Measurements from ENCODE around the gene NCOA7. TPM values are rescaled to one million over a fixed set of nuclear protein-coding genes. Genes with fewer than 3 reads are reported as not detected.
"Not testable (repeated sequence)": the region's sequence is repeated elsewhere in the genome, so short reads cannot be mapped to it uniquely, and the experiment has no call there.

NCOA7 gene
- total RNA-seq, 1 donor = 14.8 TPM

GRCh38 chr6:125846292-125847024 is 55.7 kb downstream of the NCOA7 start:
- H3K4me1 ChIP-seq (ENCODE audit: insufficient read depth, low read length) = peaks cover 15% of the 10 kb centered on the region
- H3K27me3 ChIP-seq (ENCODE audit: insufficient read depth, low read length) = no peaks in the 10 kb centered on the region
- no peaks in the 10 kb centered on the region for H3K9me3 ChIP-seq (ENCODE audit: low read depth, low read length)
- H3K4me3 ChIP-seq (ENCODE audit: low read length) = no peak overlapping the region

- not testable (repeated sequence) for H3K9me3 ChIP-seq (ENCODE audit: low read depth, low read length); H3K4me3 ChIP-seq (ENCODE audit: low read length); H3K27me3 ChIP-seq (ENCODE audit: insufficient read depth, low read length)
- peaks cover 14% of the 10 kb centered on the region for H3K4me1 ChIP-seq (ENCODE audit: insufficient read depth, low read length)
Observed at GRCh38 chr6:125848286-125848685, 57.5 kb downstream of the NCOA7 start.

- H3K27me3 ChIP-seq (ENCODE audit: insufficient read depth, low read length) = no peaks in the 10 kb centered on the region
- peaks cover 5% of the 10 kb centered on the region for H3K4me1 ChIP-seq (ENCODE audit: insufficient read depth, low read length)
- H3K9me3 ChIP-seq (ENCODE audit: low read depth, low read length) = no peaks in the 10 kb centered on the region
- H3K4me3 ChIP-seq (ENCODE audit: low read length) = no peak overlapping the region
Observed at GRCh38 chr6:125850361-125850760, 59.6 kb downstream of the NCOA7 start.

GRCh38 chr6:125852587-125852986 is 61.8 kb downstream of the NCOA7 start:
- Histone ChIP-seq H3K9me3 (ENCODE audit: low read depth, low read length) (no peaks in the 10 kb centered on the region), H3K4me3 (ENCODE audit: low read length) (no peak overlapping the region), H3K4me1 (ENCODE audit: insufficient read depth, low read length) (peaks cover 5% of the 10 kb centered on the region), H3K27me3 (ENCODE audit: insufficient read depth, low read length) (no peaks in the 10 kb centered on the region)

- Histone ChIP-seq H3K4me1 (ENCODE audit: insufficient read depth, low read length) (peaks cover 5% of the 10 kb centered on the region), H3K4me3 (ENCODE audit: low read length) (no peak overlapping the region), H3K9me3 (ENCODE audit: low read depth, low read length) (no peaks in the 10 kb centered on the region), H3K27me3 (ENCODE audit: insufficient read depth, low read length) (no peaks in the 10 kb centered on the region)
Observed at GRCh38 chr6:125853168-125853567, 62.4 kb downstream of the NCOA7 start.

GRCh38 chr6:125853756-125854155 is 63.0 kb downstream of the NCOA7 start:
- Histone ChIP-seq H3K4me3 (ENCODE audit: low read length) (no peak overlapping the region), H3K9me3 (ENCODE audit: low read depth, low read length) (no peaks in the 10 kb centered on the region)

GRCh38 chr6:125854355-125854754 is 63.6 kb downstream of the NCOA7 start:
- H3K4me3 ChIP-seq (ENCODE audit: low read length) = no peak overlapping the region
- H3K4me1 ChIP-seq (ENCODE audit: insufficient read depth, low read length) = peaks cover 5% of the 10 kb centered on the region
- no peaks in the 10 kb centered on the region for H3K27me3 ChIP-seq (ENCODE audit: insufficient read depth, low read length)
- H3K9me3 ChIP-seq (ENCODE audit: low read depth, low read length) = no peaks in the 10 kb centered on the region

More at GRCh38 chr6:125853756-125854155, 63.0 kb downstream of the NCOA7 start:
- no peaks in the 10 kb centered on the region for H3K27me3 ChIP-seq (ENCODE audit: insufficient read depth, low read length)
- H3K4me1 ChIP-seq (ENCODE audit: insufficient read depth, low read length) = peaks cover 5% of the 10 kb centered on the region

- Histone ChIP-seq H3K4me3 (ENCODE audit: low read length) (no peak overlapping the region), H3K4me1 (ENCODE audit: insufficient read depth, low read length) (peaks cover 5% of the 10 kb centered on the region), H3K27me3 (ENCODE audit: insufficient read depth, low read length) (no peaks in the 10 kb centered on the region), H3K9me3 (ENCODE audit: low read depth, low read length) (no peaks in the 10 kb centered on the region)
Observed at GRCh38 chr6:125855783-125856182, 65.0 kb downstream of the NCOA7 start.

GRCh38 chr6:125857846-125858245 is 67.1 kb downstream of the NCOA7 start:
- H3K27me3 ChIP-seq (ENCODE audit: insufficient read depth, low read length) = no peaks in the 10 kb centered on the region
- H3K4me3 ChIP-seq (ENCODE audit: low read length) = no peak overlapping the region
- H3K9me3 ChIP-seq (ENCODE audit: low read depth, low read length) = no peaks in the 10 kb centered on the region
- H3K4me1 ChIP-seq (ENCODE audit: insufficient read depth, low read length) = peaks cover 5% of the 10 kb centered on the region

- no peaks in the 10 kb centered on the region for H3K4me1 ChIP-seq (ENCODE audit: insufficient read depth, low read length)
- H3K4me3 ChIP-seq (ENCODE audit: low read length) = no peak overlapping the region
- no peaks in the 10 kb centered on the region for H3K9me3 ChIP-seq (ENCODE audit: low read depth, low read length)
- H3K27me3 ChIP-seq (ENCODE audit: insufficient read depth, low read length) = no peaks in the 10 kb centered on the region
Observed at GRCh38 chr6:125858427-125859320, 67.9 kb downstream of the NCOA7 start.

- H3K9me3 ChIP-seq (ENCODE audit: low read depth, low read length) = no peaks in the 10 kb centered on the region
- no peaks in the 10 kb centered on the region for H3K4me1 ChIP-seq (ENCODE audit: insufficient read depth, low read length)
- H3K27me3 ChIP-seq (ENCODE audit: insufficient read depth, low read length) = no peaks in the 10 kb centered on the region
- no peak overlapping the region for H3K4me3 ChIP-seq (ENCODE audit: low read length)
Observed at GRCh38 chr6:125859727-125860126, 69.0 kb downstream of the NCOA7 start.

- Histone ChIP-seq H3K27me3 (ENCODE audit: insufficient read depth, low read length) (no peaks in the 10 kb centered on the region), H3K4me3 (ENCODE audit: low read length) (no peak overlapping the region), H3K9me3 (ENCODE audit: low read depth, low read length) (no peaks in the 10 kb centered on the region), H3K4me1 (ENCODE audit: insufficient read depth, low read length) (no peaks in the 10 kb centered on the region)
Observed at GRCh38 chr6:125863023-125863422, 72.3 kb downstream of the NCOA7 start.

GRCh38 chr6:125865015-125865414 is 74.3 kb downstream of the NCOA7 start:
- Histone ChIP-seq H3K4me3 (ENCODE audit: low read length) (no peak overlapping the region), H3K9me3 (ENCODE audit: low read depth, low read length) (no peaks in the 10 kb centered on the region), H3K27me3 (ENCODE audit: insufficient read depth, low read length) (no peaks in the 10 kb centered on the region), H3K4me1 (ENCODE audit: insufficient read depth, low read length) (no peaks in the 10 kb centered on the region)

- H3K27me3 ChIP-seq (ENCODE audit: insufficient read depth, low read length) = no peaks in the 10 kb centered on the region
- H3K9me3 ChIP-seq (ENCODE audit: low read depth, low read length) = no peaks in the 10 kb centered on the region
- H3K4me1 ChIP-seq (ENCODE audit: insufficient read depth, low read length) = no peaks in the 10 kb centered on the region
- H3K4me3 ChIP-seq (ENCODE audit: low read length) = no peak overlapping the region
Observed at GRCh38 chr6:125866433-125866832, 75.7 kb downstream of the NCOA7 start.

- no peaks in the 10 kb centered on the region for H3K27me3 ChIP-seq (ENCODE audit: insufficient read depth, low read length)
- no peaks in the 10 kb centered on the region for H3K4me1 ChIP-seq (ENCODE audit: insufficient read depth, low read length)
- no peaks in the 10 kb centered on the region for H3K9me3 ChIP-seq (ENCODE audit: low read depth, low read length)
- H3K4me3 ChIP-seq (ENCODE audit: low read length) = no peak overlapping the region
Observed at GRCh38 chr6:125867483-125867942, 76.8 kb downstream of the NCOA7 start.
